GM18520 (cell line): ENCODE measurements around the gene ADAMTS17.

Experiments used
- ATAC-seq: cut with Tn5 transposase; IDR thresholded peaks from one replicate; pipeline ENCODE4 v1.9.1; 2021; ENCODE audit not compliant: unreplicated experiment

The ADAMTS17 gene

DNA sequence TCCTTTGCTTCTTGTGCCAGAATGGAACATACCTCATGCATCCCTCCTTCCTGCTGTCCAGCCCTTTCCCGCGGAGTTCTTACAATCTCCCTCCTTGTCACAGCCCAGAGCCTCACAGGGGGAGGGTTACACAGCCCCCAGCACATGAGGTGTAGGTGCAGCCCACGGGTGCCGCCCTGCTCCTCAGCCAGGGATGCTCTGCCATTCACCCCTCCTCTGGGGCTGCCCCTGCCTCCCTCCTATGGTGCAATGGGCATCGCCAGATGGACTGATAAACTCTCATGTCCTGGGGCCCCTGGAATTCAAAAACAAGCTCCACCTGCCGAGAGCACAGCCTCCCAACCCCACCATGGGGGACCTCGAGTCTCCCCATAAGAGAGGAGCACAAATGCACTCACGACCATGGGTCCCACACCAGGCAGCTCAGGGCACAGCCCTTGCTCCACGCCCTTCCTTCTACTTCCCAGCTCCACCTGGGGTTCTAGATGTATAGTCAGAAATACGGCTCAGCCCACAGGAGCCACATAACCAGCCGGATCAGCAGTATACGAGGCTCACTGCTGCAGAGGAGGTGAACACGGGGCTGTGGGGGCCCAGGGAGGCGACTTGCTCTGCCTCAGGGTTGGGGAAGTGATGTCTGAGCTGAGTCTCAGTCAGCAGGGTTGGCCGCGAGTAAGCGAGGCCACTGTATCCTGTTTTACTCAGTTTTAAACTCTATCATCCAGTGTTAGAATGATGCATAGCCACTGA, 338.8 kb downstream of the ADAMTS17 start:
- no peak for ATAC-seq

DNA sequence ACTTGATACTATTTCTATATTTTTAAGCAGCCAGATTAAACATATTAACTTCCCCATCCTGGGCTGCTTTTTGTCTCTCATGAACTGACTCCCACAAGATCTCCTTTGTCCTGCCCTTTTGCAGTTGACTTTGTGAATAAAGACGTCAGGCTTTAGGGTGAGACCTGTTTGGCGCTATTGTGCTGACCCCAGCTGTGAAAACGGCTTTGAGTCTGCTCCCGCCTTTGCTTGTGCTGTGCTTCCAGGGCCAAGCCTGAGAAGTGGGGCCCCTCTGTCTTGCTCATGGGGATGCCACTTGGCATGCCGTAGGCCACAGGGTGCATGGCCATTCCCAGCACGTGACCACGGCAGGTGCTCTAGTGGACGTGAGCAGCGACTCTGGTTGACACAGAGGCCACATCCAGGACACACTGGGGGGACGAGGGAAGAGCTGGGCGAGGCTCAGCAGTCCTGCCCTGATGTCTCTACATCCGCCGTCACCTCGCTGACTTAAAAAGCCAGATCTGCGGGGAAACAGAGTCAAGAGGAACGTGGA, 339.6 kb downstream of the ADAMTS17 start:
- no peak for ATAC-seq

- ATAC-seq = no peak
Observed at GRCh38 chr15:100001405-100001804, 340.4 kb downstream of the ADAMTS17 start.

- ATAC-seq = no peak
Observed at GRCh38 chr15:99999282-100000070, 342.3 kb downstream of the ADAMTS17 start.

GRCh38 chr15:99998661-99999101, 343.1 kb downstream of the ADAMTS17 start:
- ATAC-seq = no peak

DNA sequence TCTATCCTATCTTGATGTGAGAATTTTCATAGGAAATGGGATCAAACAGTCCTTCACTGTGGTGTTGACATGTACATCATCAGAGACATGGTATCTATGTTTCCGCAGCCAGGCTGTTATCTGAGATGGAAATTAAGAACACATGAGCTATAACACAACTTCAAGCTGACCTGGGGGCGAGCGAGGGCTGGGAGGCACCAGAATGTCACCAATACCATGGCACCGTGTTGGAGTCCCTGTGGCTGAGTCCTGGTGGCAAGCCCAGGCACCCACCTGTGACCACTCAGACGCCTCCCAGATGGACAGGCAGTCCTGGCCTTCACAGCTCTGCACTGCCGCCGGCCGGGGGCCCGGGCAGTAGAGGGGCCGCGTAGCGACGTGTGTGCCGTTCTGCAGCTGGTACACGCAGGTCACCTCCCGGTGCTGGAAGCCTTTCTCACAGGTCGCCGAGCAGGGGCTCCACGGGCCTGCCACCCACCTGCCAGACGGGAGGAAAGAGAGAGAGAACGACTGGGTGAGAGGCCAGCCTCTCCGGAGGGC, 344.6 kb downstream of the ADAMTS17 start:
- no peak for ATAC-seq

DNA sequence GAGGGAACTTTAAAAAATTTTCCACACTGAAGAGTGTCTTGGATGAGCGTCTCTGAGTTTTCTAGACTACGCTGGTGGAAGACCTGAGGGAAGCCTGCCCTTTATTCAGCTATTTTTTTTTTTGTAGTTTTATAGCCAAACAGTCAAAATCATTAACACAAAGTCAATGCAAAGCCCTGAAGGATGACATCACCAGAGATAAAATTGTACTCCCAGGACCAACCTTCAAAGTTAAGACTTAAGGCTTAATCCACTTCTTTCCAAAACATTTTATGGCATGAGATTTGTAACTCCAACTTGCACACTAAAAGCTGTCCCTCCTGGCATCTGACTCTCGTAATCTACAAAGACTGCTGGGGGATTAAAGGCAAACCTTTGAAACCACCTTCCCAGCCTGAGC, 345.1 kb downstream of the ADAMTS17 start:
- ATAC-seq = no peak

- ATAC-seq = no peak
Observed at GRCh38 chr15:99995543-99995942, 346.2 kb downstream of the ADAMTS17 start.

DNA sequence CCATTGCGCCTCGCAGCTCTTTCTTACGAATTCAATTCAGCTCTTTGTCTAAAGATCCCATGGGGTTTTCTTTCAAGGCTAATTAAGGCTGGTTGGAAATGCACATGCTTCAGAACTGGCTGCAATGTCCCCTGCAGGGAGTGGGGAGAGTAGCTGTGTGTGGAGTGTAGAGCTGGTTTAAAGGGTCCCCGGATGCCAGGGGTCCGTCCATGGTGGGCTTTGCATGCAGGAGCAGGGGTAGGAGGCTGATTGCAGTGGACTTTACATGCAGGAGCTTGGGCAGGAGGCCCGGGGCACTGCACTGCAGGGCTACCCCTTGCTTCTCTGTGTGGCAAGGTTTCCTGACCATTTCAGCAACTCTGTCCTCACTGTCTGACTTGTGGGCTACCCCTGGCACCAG, 346.9 kb downstream of the ADAMTS17 start:
- ATAC-seq = no peak

GRCh38 chr15:99993681-99994131, 348.1 kb downstream of the ADAMTS17 start:
- no peak for ATAC-seq

DNA sequence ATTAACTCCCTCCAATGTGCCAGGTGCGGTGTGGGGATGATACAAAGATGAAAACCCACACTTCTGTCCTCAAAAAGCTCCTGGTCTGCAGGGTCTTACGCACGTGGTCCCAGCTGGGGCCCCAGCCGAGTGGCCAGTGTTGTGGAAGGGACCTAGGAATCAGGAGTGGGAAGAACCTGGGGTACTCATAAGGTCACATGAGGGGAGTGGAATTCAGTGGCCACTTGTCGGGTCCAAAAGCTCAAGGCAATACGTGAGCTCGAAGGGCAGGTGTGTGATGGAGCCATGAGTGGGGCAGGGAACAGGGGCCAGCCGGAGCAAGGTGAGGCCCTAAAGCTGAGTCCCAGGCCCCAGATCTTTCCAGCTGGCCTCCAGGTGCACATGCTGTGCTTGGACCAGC, 348.5 kb downstream of the ADAMTS17 start:
- no peak for ATAC-seq

DNA sequence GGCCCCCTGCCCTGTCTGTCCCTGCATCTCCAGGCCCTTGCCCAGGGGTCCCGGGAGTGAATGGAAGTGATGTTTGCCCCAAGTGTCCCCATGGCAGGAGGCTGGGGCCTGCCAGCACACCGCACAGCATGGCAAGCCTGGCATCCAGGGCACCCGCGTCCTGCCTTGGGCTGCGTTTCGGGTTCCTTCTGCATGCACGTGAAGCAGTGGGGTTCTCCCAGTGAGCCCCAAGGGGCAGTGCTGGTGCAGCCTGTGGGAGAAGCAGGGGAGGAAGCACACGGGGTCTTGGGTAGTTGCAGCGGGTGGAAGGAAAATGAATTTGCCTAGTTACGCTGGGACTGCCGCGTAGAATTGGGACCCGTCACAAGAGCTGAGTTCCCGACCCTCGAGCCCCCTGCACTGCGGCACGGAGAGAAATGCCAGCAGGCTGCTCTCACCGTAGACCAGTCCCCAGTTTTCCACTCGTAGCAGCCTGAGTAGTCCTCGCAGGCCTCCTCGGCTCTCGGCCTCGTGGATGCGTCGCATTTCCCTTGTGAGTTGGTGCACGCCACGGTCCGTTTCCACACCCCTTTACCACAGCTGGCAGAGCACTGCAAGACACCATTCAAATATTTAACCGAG, 349.1 kb downstream of the ADAMTS17 start:
- no peak for ATAC-seq

DNA sequence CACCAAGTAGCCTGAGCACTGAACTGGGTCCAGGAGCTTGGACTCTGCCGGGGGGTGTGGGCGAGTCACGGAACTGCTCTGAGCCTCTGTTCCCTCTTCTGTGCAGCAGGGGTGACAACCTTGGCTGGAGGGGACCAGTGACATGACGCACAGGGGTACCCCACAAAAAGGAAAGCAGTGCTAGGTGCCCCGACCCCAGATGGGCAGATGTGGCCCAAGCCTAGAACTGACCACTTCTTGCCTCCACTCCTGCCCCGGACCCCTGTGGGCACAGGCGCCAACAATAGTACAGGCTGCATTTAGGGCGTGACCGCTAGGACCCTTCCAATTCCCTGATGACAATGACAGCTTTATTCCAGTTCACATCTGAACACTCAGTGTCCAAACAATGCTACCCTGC, 352.7 kb downstream of the ADAMTS17 start:
- no peak for ATAC-seq

DNA sequence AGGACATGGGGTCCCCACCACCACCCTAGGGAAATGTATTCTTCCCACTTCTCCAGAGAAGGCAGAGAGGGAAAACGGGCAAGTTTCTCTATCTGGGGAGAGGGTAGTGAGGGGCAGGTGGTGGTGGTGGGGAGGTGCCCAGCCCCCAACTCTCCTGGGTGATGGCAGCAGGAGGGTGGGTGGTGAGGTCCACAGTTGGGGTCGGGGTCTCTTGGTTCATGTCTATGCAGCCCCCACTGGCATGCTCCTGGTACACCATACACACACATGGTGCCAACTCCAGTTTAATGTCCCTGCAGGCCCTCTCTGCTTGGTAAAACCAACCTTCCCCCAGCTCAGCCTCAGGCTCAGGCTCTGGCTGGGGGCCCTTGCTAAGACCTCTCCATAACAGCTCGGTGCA, 354.1 kb downstream of the ADAMTS17 start:
- no peak for ATAC-seq

DNA sequence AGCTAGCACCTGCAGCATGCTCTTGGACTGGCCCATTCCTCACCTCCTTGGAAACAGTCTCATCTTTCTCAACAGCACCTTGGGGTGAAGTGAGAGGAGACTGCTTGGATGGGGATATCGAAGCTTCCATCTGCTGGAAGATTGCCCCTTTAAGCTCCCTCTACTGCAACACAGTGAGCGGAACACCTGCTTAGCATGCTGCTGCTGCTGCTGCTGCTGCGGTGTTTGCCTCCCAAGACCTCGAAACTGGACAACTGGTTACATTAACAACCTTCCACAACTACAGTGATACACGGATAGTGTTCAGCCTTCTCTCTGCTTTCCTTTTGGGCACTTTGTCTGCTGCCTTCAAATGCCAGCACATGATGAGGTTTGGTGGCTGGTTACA, 354.7 kb downstream of the ADAMTS17 start:
- no peak for ATAC-seq

GRCh38 chr15:99986297-99987118, 355.3 kb downstream of the ADAMTS17 start:
- no peak for ATAC-seq

DNA sequence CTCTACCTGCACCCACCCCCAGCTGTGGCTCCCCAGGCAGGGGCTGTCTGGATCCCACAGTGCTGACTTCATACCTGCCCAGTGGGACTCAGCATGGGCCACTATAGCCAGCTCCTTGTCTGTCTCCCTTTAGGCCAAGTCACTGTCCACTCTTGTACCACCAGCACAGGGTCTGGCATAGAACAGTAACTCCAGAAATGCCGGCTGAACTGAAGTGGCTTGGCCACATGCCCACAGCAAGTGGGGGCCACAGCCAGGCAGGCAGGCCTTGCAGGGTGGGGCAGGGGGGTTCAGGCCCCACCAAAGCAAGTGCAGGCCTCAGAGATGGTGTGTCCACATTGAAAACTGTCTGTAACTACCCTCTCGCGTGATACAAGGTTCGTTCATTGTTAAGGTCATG, 355.9 kb downstream of the ADAMTS17 start:
- ATAC-seq = no peak

DNA sequence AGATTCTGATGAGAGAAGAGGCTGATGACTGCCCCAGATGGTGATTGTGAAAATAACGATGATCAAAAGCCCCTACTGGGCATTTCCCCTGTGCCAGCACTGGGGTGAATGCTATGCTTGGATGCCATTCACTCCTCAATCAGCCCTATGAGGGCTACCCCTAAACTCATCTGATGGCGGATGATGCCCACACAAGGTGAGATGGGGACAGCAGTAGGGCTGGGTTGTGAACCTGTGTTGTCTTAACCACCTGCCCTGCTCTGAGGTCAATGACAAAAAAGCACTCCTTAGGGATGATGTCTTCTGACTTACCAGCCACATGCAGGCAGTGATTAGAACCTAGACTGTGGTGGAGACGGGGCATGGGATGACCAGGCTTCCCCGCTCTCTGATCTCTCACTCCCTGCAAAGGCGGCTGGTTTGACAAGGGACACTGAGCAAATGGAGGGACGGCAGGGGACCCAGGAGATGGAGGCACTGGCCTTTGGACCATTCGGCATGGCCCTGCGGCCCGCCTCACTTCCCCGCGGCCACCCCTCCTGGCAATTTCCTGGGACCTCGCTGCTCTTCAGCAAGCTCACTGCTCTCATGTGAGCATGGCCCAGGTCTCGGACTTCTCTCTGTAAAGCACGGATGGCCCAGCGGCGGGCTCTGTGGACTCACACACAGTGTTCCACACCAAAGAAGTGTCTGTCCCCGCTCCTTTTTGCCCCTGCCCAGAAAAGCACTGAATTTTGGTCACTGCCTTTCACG, 357.1 kb downstream of the ADAMTS17 start:
- no peak for ATAC-seq

GRCh38 chr15:99983886-99984286, 357.9 kb downstream of the ADAMTS17 start:
- ATAC-seq = no peak
